GM21381 (cell line): ENCODE results near the gene NDUFS5.
"Not testable (repeated sequence)": the region's sequence is repeated elsewhere in the genome, so short reads cannot be mapped to it uniquely, and the experiment has no call there.

Source experiments
- ATAC-seq: cut with Tn5 transposase; IDR thresholded peaks from one replicate; pipeline ENCODE4 v1.9.1; 2021; ENCODE audit warnings: mild to moderate bottlenecking, moderate library complexity; ENCODE audit not compliant: unreplicated experiment

Gene NDUFS5

DNA sequence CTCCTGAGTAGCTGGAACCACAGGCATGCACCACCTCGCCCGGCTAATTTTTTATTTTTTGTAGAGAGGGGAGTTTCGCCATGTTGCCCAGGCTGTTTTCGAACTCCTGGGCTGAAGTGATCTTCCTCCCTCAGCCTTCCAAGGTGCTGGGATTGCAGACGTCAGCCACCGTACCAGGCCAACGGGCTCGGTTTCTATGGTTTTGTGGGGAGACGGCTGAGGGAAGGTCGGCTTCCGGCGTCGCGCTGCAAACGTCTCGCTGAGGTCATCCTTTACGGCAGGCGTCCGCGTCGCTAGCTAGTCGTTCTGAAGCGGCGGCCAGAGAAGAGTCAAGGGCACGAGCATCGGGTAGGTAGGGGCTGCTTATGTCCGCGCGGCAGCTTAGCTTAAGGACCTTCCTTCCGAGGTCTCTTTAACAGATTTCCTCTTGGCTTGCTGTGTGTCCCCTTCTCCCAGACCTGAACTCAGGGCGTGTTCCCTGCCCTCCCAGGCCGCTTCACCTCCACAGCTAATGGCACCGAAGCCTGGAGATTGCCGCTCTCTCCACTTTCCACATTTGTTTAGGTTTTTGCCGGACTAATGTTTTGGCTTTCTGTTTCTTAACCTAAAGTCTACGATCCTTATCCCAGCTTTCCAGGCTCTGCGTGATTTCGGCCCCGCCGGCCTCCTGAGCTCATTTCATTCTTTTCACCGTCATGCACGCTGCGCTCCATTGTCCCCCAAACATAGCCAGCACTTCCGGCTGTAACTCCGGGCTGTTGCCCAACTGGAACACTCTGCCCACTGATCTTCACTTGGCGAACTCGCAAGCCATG lies at the start of gene NDUFS5:
Gene NDUFS5 (plus strand): TSS at position 300 of the 815 bp plus-strand sequence. CDS start 2,375 bp downstream, outside the sequence.
- ATAC-seq = peak; percentile 80

DNA sequence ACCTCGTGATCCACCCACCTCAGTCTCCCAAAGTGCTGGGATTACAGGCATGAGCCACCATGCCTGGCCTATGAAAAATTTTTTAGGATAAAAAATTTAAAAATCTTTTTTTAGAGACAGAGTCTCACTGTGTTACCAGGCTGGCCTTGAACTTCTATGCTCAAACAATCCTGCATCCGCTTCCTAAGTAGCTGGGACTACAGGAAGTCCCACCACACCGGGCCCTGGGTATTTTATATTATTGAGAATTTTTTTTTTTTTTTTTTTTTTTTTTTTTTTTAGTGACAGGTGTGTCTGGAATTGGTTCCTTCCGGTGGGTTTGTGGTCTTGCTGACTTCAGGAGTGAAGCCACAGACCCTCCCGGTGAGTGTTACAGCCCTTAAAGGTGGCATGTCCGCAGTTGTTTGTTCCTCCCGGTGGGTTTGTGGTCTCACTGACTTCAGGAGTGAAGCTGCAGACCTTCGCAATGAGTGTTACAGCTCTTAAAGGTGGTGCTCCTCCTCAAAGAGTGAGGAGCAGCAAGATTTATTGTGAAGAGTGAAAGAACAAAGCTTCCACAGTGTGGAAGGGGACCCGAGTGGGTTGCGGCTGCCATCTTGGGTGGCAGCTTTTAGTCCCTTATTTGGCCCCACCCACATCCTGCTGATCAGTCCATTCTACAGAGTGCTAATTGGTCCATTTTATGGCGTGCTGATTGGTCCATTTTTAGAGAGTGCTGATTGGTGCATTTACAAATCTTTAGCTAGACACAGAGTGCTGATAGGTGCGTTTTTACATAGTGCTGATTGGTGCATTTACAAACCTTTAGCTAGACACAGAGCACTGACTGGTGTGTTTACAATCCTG lies 48.5 kb upstream of the NDUFS5 start:
- not testable (repeated sequence) for ATAC-seq

DNA sequence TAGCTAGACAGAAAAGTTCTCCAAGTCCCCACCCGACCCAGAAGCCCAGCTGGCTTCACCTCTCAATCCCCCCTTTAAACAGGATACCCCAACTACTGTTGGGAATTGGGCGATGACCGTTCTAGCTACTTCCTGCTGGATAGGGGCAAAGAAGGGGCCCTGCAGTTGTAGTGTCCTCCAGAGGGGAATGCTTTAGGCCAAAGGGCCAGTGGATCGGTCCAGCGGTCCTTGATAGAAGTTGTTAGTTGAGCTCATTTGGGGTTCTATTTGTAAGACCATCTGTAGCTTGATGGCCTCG lies 48.0 kb upstream of the NDUFS5 start:
- not testable (repeated sequence) for ATAC-seq

DNA sequence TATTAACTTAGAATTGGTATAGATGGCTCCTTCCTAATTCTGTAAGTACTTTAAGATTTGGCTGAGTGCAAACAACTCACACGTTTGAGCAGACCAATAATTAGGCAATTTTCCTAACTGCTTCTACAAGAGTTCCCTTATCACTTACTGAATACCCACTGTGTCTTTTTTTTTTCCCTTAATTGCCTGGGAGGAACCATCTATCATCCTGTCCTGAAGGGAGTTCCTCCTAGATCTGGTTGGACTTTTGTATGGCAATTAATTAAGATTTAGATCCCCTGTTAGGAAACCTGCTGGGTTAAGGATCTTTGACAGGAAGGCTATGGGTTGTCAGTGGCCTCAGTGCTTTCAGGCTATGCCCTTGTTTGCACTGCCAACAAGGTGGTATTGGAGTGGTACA lies 46.8 kb upstream of the NDUFS5 start:
- ATAC-seq = not testable (repeated sequence)

DNA sequence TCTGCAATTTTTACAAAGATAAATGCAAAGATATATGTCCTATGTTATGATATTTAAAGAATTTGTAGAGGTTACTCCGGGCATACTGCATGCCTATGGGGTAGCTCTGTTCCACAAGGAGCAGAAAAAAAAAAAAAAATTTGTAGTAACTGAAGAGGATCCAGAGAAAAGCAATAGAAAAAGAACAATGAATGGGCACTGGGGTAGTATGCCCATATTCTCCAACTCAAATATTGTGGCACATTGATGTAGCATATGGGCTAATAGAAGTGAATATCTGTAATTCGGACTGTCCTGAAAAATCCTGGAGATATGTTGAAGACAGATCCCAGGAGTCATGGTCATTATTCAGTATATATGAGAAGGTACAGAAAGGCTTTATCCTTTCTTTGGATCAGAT lies 36.2 kb upstream of the NDUFS5 start:
- ATAC-seq = no peak

DNA sequence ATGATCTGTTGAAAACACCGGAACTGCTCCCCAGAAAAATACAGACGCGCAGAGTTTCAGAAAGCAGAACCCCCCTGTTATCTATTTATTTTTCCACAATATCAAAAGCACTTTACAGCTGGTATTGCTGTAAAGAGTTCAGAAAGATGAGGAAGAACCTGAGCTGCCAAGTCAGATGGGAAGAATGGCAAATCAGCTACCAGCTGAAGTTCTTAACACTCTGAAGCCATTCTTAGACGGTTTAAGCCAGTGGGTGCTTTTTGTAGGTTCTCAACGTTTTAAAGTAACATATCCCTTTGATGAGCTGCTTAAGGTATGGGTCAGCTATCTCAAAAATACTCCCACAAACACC lies 35.8 kb upstream of the NDUFS5 start:
- ATAC-seq = no peak

DNA sequence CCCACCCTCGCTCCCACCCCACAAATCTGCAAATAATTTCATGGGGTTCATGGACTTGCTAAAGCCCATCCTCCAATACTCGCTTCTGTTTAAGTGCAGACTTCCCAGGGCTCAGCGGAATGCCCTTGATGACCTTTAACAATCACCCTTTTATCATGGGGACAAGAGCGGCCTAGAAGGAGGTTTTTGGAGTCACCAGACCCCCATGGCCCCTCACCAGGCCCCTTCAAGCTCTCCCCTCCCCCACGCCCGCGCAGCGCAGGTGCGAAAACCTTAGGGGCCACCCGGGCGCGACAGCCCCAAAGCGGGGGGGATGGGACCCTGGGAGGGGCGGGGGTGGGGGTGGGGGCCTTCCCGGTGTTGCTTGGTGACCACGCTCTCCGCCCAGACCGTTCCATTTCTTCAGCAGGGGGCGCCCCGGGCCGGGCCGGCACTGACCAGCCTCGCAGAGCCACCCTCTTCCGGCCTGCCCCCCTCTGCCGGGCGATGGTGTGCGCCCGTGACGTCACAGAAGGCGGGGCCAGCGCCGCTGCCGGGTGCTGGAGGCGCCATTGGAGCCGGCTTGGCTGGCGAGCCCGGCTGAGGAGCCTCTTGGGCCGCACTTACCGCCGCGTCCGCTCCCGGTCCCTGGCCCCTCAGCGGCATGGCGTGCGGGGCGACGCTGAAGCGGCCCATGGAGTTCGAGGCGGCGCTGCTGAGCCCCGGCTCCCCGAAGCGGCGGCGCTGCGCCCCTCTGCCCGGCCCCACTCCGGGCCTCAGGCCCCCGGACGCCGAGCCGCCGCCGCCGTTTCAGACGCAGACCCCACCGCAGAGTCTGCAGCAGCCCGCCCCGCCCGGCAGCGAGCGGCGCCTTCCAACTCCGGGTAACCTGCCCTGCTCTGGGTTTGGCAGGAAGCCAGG lies 35.2 kb upstream of the NDUFS5 start, which contains the start of gene AKIRIN1:
Gene AKIRIN1 (plus strand): TSS at position 539 of the 900 bp plus-strand sequence. CDS start 105 bp downstream, at position 644.
- peak; percentile 93 for ATAC-seq

DNA sequence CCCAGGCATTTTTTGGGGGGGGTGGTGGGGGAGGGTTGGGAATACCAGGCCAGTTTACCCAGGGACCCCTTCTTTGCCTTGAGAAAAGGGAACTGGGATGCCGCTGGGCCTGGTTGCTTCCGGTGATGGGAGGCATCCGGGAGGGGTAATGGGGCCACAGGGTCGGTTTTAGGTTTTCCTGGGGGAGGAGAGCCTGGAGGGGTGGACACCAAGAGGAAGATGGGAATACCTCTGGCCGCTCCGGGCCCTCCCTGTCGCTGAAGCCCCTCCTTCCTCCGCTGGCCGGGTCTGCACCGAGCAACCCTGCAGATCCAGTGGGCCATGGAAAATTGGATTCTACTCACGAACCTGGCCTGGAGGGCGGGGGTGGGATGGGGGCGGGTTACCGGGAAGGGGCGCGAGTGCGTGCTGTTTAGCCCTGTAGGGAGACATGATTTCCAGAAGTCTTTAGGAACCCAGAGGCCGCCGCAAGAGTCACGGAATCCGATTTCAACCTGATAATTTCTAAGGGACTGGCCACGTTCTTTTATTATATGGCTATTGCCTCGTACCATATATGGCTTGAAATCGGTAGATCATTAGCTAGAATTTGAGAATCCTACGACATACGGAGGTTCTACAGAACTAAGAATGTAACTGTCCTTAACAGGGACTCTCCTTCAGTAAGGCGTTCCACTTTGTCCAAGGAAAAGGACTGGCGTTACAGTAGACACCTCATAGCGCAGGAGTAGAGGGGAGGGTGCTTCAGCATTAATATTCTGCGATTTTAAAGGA lies 34.3 kb upstream of the NDUFS5 start:
- ATAC-seq = no peak

DNA sequence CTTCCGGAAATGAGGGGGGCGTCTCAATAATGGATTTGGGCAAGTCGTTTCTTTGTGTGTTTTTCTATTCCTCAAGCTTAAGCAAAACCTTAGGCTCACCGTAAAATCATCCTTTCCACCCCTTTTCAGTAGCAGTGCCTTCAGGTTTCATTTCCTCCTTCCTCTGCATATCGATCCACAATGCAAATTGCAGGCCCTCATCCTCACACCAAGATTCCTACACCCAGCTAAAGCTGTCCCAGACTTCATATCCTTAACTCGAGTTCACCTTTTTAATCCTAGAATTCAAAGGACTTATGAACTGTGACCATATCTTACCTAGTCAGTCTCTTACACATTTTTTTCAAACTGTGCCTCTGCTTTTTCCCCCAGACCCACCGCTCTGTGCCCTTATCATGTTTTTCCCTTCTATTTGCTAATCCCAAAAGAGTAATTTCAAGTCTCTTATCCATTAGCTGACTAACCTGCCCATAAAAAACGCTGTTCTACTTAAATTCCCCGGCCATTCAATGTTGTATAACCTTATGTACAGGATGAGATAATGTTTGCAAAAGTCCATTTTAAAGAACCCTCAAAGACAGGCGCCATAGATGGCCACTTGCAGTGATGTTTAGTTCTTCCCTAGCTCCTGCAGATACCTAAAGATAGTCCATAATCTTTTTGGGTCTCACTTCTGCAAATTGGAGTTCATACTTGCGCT lies 33.6 kb upstream of the NDUFS5 start:
- ATAC-seq = no peak

DNA sequence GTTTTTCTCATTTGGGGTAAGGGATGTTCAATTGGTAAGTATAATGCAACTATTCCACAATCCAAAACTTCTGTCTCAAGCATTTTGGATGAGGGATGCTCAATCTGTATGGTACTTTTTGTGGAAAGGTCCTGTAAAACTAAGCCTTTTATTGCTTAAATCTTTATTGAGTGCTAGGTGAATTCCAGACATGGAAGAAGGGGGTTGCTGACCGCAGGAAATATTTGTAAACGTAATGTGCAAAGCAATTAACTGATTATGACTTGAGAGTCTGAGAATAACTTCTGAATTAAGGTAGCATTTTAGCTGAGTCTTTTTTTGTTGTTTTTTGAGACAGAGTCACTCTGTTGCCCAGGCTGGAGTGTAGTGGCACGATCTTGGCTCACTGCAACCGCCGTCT lies 32.0 kb upstream of the NDUFS5 start:
- ATAC-seq = no peak

DNA sequence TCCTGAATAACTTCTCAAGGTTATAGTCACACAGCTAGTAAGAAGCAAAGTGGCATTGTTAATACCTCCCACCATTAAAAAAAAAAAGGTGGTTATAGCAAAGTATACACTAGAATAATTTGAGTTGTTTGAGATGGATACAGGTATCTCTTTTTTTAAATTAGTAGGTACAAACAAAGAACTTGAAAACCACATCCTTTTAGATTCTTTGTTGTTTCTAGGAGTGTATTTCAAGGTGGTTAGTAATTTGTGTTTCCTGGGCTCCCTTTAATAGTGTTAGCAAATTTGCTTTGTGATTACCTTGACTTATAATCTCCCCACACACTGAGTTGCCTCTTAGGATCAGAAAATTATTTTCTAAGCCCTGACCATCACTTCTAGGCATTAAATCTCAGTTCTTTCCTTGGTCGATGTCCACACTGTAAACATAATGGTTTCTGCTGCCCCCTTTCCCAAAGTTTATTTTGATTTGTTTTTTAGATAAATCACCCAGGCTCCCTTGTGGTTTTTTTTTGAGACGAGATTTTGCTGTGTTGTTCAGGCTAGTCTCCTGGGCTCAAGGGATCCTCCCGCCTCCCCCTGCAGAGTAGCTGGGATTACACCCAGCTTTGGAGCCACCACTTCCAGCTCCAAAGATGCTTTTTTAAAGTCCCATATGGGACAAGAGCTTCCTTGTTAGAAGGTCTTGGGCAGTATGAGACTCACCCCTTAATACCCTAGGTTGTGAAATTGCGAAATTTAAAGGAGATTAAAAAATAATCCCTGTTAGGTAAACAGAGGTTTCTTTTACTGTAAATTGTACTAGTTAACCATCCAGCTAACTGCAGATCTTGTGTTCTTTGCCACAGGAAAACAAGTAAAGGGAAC lies 28.9 kb upstream of the NDUFS5 start:
- no peak for ATAC-seq

DNA sequence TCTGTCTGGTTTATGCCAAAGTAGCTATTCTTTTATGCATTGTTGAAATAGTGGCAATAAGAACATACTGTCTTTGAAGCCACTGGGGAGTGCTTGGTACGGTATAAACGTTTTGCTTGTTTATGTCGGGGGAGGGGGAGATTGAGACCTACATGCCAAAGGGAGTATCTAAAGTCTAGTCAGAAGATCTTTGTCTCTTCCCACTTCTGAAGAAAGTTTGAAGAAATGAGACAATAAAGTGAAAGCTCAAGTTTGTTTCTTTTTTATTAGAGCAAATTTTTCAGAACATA lies 28.3 kb upstream of the NDUFS5 start:
- no peak for ATAC-seq

DNA sequence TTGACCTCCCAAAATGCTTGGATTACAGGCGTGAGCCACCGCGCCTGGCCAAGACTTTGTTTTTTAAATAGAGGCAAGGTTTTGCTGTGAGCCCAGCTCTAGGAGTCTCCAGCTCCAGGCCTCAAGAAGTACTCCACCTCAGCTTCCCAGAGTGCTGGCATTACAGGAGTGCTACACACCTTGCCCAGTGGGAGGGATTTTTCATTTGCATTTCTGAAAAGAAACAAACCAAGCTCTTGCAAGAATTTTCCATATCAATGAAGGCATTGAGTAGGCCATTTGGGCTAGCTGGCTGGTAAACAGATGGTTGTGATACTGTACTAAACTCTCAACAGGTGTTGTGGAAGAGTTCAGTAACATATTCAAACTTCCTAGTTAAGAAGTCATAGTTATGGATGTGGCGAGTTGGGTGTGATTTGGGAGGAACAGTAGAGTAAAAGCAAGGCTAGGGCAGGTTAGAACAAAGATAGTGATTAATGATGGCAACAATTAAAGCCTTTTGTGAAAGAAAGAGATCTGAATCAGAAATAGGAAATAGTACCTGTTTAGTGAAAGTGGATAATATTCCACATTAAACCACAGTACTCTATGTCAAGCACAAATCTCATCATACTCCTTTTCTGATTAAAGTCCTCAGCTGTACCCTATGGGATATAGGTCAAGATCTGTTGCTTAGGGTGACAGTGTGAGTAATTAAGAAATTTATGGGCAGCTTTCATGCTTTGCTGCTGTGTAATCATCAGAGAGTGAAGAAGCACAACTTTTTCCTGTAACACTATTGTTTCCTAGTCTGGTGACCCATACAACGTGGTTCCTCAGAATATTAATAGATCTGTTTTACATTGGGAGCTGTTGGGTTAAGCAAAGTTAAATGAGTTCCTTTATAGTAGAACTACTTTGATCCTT lies 24.4 kb upstream of the NDUFS5 start:
- no peak for ATAC-seq

DNA sequence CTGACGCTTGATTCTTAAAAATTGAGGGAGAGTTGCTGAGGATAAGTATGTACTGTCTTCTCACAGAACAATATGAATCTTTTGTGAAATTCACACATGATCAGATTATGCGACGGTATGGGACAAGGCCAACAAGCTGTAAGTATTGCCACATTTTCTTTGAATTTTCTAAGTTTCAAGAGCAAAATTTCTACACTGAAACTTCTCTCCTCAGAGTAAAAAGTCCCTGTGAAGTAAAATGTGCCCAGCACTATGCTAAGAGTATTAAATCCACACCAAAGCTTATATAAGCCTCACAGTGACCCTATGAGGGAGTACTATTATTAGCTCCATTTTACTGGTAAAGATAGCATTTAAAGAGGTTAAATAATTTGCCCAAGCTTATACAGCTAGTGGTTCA lies 22.9 kb upstream of the NDUFS5 start:
- ATAC-seq = no peak

DNA sequence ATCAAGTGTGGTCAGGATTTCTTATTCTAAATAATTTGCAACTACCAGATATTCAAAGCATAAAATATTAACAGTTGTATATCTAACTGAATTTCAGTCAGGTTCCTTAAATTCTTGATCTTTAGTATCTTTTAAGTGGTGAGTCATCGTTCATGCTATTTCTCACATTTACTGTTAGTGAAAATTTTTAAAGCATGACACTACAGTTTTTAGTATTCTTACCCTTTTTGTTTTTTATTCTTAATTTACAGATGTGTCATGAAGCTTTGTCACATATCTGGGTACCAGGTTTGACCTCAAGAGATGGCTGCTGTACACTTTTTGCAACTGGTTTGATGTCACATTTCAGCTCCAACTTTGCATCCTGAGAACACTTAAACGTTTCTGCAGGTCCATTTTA lies 22.4 kb upstream of the NDUFS5 start:
- no peak for ATAC-seq

DNA sequence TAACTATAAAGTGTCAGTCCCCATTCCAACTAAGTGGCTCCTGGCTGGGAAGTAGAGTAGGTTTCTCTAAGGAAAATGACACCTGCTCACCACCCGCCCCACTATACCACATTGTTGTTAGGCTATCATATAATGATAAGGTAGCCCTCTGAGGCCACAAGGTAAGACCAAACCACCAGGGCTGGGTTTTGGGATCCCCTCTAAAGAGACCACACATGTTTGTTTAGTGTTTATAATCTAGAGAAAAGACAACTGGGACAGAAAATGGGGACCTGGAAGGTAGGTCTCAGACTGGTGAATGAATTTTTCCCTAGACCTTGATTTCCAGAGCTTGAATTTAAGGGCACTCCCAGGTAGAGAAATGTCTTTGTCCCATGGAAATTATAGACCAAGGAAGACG lies 19.9 kb upstream of the NDUFS5 start:
- ATAC-seq = no peak

DNA sequence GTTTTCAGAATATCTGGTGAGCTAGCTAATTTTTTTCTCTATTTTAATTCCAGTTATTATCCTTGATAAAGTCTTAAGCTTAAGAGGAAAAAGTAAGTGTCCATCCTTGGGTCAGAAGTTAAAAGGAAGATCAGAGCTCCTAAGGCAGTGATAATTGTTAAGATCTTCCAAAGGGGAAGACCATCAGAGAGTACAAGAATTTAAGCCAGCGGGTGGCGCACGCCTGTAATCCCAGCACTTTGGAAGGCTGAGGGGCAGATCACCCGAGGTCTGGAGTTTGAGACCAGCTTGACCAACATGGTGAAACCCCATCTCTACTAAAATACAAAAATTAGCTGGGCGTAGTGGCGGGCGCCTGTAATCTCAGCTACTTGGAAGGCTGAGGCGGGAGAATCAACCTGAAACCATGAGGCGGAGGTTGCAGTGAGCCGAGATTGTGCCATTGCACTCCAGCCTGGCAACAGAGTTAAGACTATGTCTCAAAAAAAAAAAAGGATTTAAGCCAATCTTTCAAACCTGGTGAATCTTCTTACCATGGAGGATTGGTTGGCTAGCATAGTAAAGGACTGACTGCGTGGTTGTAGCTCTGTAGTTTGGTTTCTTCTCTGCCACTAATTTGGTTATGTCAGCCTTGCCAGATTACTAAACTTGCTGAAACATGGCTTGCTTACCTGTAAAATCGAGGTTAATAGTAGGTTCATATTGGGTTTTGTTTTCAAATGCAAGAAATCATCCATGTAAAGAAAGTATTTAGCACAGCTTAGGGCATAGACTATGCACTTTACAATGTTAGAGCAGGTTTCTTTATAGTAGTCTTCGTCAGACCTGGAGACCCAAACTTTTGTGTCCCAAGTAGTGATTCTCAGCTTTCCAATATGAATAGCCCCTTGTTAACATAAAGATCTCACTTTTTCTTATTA lies 19.2 kb upstream of the NDUFS5 start:
- ATAC-seq = no peak
